GM21723 (cell line): ENCODE data around the gene DPYD.

Experiments used
- ATAC-seq: cut with Tn5 transposase; IDR thresholded peaks from one replicate; pipeline ENCODE4 v1.9.1; 2021; ENCODE audit warnings: mild to moderate bottlenecking, moderate library complexity; ENCODE audit not compliant: unreplicated experiment

Gene DPYD

GRCh38 chr1:97331165-97331564, 589.7 kb downstream of the DPYD start:
- ATAC-seq, result no peak

GRCh38 chr1:97314685-97315084, 606.1 kb downstream of the DPYD start:
- ATAC-seq, result no peak

- ATAC-seq, result no peak
These were observed 612.7 kb downstream of the DPYD start for GRCh38 chr1:97308131-97308530.

GRCh38 chr1:97307568-97307967, 613.3 kb downstream of the DPYD start:
- no peak for ATAC-seq

GRCh38 chr1:97307151-97307550, 613.7 kb downstream of the DPYD start:
- no peak for ATAC-seq

- no peak for ATAC-seq
These were observed 614.3 kb downstream of the DPYD start for GRCh38 chr1:97306504-97306903.

GRCh38 chr1:97304366-97304765, 616.5 kb downstream of the DPYD start:
- ATAC-seq, result no peak

GRCh38 chr1:97298966-97299365, 621.9 kb downstream of the DPYD start:
- no peak for ATAC-seq

- ATAC-seq, result no peak
These were observed 623.2 kb downstream of the DPYD start for GRCh38 chr1:97297611-97298010.

GRCh38 chr1:97281962-97282361, 638.9 kb downstream of the DPYD start:
- no peak for ATAC-seq

GRCh38 chr1:97277891-97278654, 642.8 kb downstream of the DPYD start:
- no peak for ATAC-seq

GRCh38 chr1:97271916-97272788, 648.7 kb downstream of the DPYD start:
- no peak for ATAC-seq

GRCh38 chr1:97270508-97271307, 650.1 kb downstream of the DPYD start:
- no peak for ATAC-seq

- ATAC-seq, result no peak
These were observed 655.2 kb downstream of the DPYD start for GRCh38 chr1:97265630-97266029.

GRCh38 chr1:97262842-97263241, 658.0 kb downstream of the DPYD start:
- no peak for ATAC-seq

- ATAC-seq, result no peak
These were observed 662.2 kb downstream of the DPYD start for GRCh38 chr1:97258597-97258996.

GRCh38 chr1:97254731-97255463, 665.9 kb downstream of the DPYD start:
- no peak for ATAC-seq

GRCh38 chr1:97252925-97253324, 667.9 kb downstream of the DPYD start:
- no peak for ATAC-seq

- ATAC-seq, result no peak
These were observed 668.8 kb downstream of the DPYD start for GRCh38 chr1:97252076-97252475.

GRCh38 chr1:97247196-97247595, 673.6 kb downstream of the DPYD start:
- ATAC-seq, result no peak

- ATAC-seq, result no peak
These were observed 675.2 kb downstream of the DPYD start for GRCh38 chr1:97245682-97246081.
